HuH-7.5 (cell line): ENCODE results near the gene SYT1.

Experiments
- DNase-seq: peaks from one replicate; pipeline ENCODE4 v3.0.0; 2011; ENCODE audit warnings: low spot score

SYT1 gene

GRCh38 chr12:79356216-79356615, 491.6 kb downstream of the SYT1 start:
- DNase-seq = no peak

GRCh38 chr12:79357048-79357447, 492.5 kb downstream of the SYT1 start:
- no peak for DNase-seq

GRCh38 chr12:79358716-79359300, 494.2 kb downstream of the SYT1 start:
- no peak for DNase-seq

- DNase-seq = no peak
These were observed 495.7 kb downstream of the SYT1 start for GRCh38 chr12:79360286-79360685.

- DNase-seq = no peak
These were observed 496.4 kb downstream of the SYT1 start for GRCh38 chr12:79360936-79361335.

- no peak for DNase-seq
These were observed 499.6 kb downstream of the SYT1 start for GRCh38 chr12:79364197-79364596.

GRCh38 chr12:79366374-79366773, 501.8 kb downstream of the SYT1 start:
- DNase-seq = no peak

GRCh38 chr12:79367032-79367589, 502.5 kb downstream of the SYT1 start:
- no peak for DNase-seq

GRCh38 chr12:79370021-79370420, 505.4 kb downstream of the SYT1 start:
- no peak for DNase-seq

GRCh38 chr12:79371226-79371625, 506.7 kb downstream of the SYT1 start:
- DNase-seq = no peak

GRCh38 chr12:79373896-79374499, 509.4 kb downstream of the SYT1 start:
- peak; percentile 25 for DNase-seq

GRCh38 chr12:79374545-79374944, 510.0 kb downstream of the SYT1 start:
- no peak for DNase-seq

- no peak for DNase-seq
These were observed 510.5 kb downstream of the SYT1 start for GRCh38 chr12:79375050-79375449.

GRCh38 chr12:79378496-79378895, 513.9 kb downstream of the SYT1 start:
- DNase-seq = no peak

GRCh38 chr12:79380402-79380801, 515.8 kb downstream of the SYT1 start:
- DNase-seq = no peak

- DNase-seq = no peak
These were observed 517.0 kb downstream of the SYT1 start for GRCh38 chr12:79381248-79382208.

GRCh38 chr12:79384551-79384950, 520.0 kb downstream of the SYT1 start:
- no peak for DNase-seq

- no peak for DNase-seq
These were observed 523.4 kb downstream of the SYT1 start for GRCh38 chr12:79388011-79388410.

GRCh38 chr12:79393842-79394241, 529.3 kb downstream of the SYT1 start:
- DNase-seq = no peak

GRCh38 chr12:79397609-79398008, 533.0 kb downstream of the SYT1 start:
- DNase-seq = no peak

GRCh38 chr12:79400481-79400880, 535.9 kb downstream of the SYT1 start:
- no peak for DNase-seq

GRCh38 chr12:79402606-79403005, 538.0 kb downstream of the SYT1 start:
- DNase-seq = no peak

- DNase-seq = no peak
These were observed 542.4 kb downstream of the SYT1 start for GRCh38 chr12:79406993-79407392.
